ENCODE data around the gene CCDC142. TPM values are rescaled to one million over a fixed set of nuclear protein-coding genes. Genes with fewer than 3 reads are reported as not detected.

The CCDC142 gene
- total RNA-seq, 1 experiment from 2014 or later: 47.7 TPM

DNA sequence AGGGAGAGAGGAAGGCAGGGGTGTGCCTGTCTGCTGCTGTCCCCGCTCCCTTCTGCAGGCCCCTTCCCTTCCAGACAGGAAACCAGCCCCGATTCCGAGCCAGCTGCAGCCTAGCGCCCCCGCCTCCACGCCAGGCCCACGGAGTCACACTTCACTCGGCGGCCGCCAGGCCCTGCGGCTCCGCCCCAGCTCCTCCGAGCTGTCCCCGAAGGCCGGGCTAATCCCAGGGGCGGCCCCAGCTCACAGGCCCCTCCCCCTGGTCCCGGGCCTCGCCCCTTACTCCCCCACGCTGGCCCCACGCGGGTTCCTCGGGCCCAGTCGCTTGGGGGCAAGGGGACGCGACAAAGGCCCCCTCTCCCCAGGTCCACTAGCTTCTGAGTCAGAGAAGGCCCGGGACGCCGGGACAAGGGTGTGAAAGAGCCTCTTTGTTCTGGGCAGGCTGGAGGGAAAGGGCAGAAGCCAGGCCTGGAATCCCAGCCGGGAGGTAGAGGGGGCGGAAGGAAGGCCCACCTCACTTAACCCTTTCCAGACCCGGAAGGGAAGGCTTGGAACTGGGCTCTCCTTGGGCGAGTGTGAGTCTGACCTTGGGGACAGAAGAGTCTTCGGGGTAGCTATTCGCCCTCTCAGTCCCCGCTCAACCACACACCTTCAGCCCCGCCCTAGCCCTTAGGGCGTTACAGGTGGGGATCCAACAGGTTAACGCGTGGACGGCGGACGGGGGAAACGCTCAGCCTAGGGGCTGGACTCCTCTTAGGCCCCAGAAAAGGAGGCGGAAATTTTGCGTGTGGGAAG, 42.2 kb downstream of the CCDC142 start:
- H3K4me2 ChIP-seq (ENCODE audit: low read depth, low read length, poor library complexity, severe bottlenecking): peak overlapping the region; percentile 71
- H3K27ac ChIP-seq (ENCODE audit: low read length): peak overlapping the region; percentile 24; the same call in 1 of the 2 replicates
- H3K9me2 ChIP-seq (replicated peaks; ENCODE audit: insufficient read depth, low read length): no peaks in the 10 kb centered on the region
- peak; percentile 93 for DNase-seq
- H3K36me3 ChIP-seq (ENCODE audit: insufficient read depth, low read length): no peaks in the 10 kb centered on the region
- 0 out of 2 replicates have a peak, but pooled peaks cover 2% of the 10 kb centered on the region for H3K79me2 ChIP-seq (ENCODE audit: low read length)
- peak overlapping the region; percentile 71 for H3K4me3 ChIP-seq (ENCODE audit: low read length)
- H4K20me1 ChIP-seq (ENCODE audit: insufficient read depth, low read depth, low read length): no peaks in the 10 kb centered on the region
- H3K9ac ChIP-seq (ENCODE audit: low read length): peak overlapping the region; percentile 83
- H2AFZ ChIP-seq (ENCODE audit: low read length): peak overlapping the region; percentile 89
- peaks cover 56% of the 10 kb centered on the region for H3K4me1 ChIP-seq (ENCODE audit: low read length)
- no peaks in the 10 kb centered on the region for H3K9me3 ChIP-seq (ENCODE audit: low read length)
- no peaks in the 10 kb centered on the region; the same call in 1 of the 2 replicates for H3K27me3 ChIP-seq (ENCODE audit: low read length)

DNA sequence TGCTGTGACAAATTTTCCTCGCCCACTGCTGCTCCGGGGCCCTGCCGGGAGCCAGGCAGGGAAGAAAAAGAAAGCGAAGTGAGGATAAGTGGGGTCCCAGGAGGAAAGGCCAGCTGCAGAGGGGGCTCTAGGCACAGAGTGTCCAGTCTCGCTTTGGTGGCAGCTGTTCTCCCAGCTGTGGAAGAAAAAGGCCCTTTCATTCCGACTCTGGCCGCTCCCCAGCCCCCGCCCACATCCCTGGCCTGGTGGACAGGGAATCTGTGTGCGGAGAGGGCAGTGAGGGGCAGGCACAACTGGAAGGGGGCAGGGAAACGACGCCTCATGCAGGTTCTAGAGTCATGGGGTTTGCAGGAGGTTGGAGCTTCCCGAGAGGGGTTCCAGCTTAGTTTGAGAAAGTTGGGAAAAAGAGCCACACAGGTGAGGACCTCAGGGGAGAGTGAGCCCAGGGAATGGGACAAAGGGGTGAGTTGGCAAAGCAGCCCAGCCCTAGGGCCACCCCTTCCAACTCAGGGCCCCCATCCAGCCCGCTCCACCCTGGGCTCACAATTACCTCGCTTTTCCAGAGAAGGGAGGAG, 42.9 kb downstream of the CCDC142 start:
- peak overlapping the region; percentile 83 for H3K9ac ChIP-seq (ENCODE audit: low read length)
- peaks cover 56% of the 10 kb centered on the region for H3K4me1 ChIP-seq (ENCODE audit: low read length)
- no peaks in the 10 kb centered on the region for H3K36me3 ChIP-seq (ENCODE audit: insufficient read depth, low read length)
- peak overlapping the region; percentile 71 for H3K4me3 ChIP-seq (ENCODE audit: low read length)
- H2AFZ ChIP-seq (ENCODE audit: low read length): peak overlapping the region; percentile 89; the same call in 1 of the 2 replicates
- H3K4me2 ChIP-seq (ENCODE audit: low read depth, low read length, poor library complexity, severe bottlenecking): peak overlapping the region; percentile 71
- H3K9me2 ChIP-seq (replicated peaks; ENCODE audit: insufficient read depth, low read length): no peaks in the 10 kb centered on the region
- H3K79me2 ChIP-seq (ENCODE audit: low read length): 0 out of 2 replicates have a peak, but pooled peaks cover 2% of the 10 kb centered on the region
- no peaks in the 10 kb centered on the region; the same call in 1 of the 2 replicates for H3K27me3 ChIP-seq (ENCODE audit: low read length)
- DNase-seq: no peak
- peak overlapping the region; percentile 24; the same call in 1 of the 2 replicates for H3K27ac ChIP-seq (ENCODE audit: low read length)
- H4K20me1 ChIP-seq (ENCODE audit: insufficient read depth, low read depth, low read length): no peaks in the 10 kb centered on the region
- H3K9me3 ChIP-seq (ENCODE audit: low read length): no peaks in the 10 kb centered on the region

DNA sequence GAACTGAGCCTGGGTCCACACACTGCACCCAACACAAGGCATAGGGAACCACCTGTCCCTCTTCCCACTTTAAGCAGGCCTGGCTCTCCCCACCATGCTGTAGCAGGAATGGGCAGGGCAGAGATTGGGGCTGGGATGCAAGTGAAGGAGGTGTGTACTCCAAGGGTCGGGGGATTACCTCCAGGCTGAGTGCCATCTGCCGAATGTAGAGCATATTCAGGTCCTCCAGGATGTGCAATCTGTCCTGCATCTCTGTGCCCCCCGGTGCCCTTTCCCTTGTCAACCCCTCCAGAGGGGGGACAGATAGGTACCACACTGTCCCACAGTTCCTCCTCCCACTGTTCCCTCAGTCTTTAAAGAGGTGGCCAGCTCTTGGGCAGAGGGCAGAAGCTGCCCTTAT, 43.4 kb downstream of the CCDC142 start:
- 0 out of 2 replicates have a peak, but pooled peaks cover 2% of the 10 kb centered on the region for H3K79me2 ChIP-seq (ENCODE audit: low read length)
- DNase-seq: no peak
- no peak overlapping the region for H2AFZ ChIP-seq (ENCODE audit: low read length)
- H3K27ac ChIP-seq (ENCODE audit: low read length): peak overlapping the region; percentile 24; the same call in 1 of the 2 replicates
- H3K9ac ChIP-seq (ENCODE audit: low read length): peak overlapping the region; percentile 83
- peak overlapping the region; percentile 71 for H3K4me2 ChIP-seq (ENCODE audit: low read depth, low read length, poor library complexity, severe bottlenecking)
- H4K20me1 ChIP-seq (ENCODE audit: insufficient read depth, low read depth, low read length): no peaks in the 10 kb centered on the region
- H3K27me3 ChIP-seq (ENCODE audit: low read length): no peaks in the 10 kb centered on the region
- no peaks in the 10 kb centered on the region for H3K9me3 ChIP-seq (ENCODE audit: low read length)
- peaks cover 53% of the 10 kb centered on the region for H3K4me1 ChIP-seq (ENCODE audit: low read length)
- H3K36me3 ChIP-seq (ENCODE audit: insufficient read depth, low read length): no peaks in the 10 kb centered on the region
- peak overlapping the region; percentile 71 for H3K4me3 ChIP-seq (ENCODE audit: low read length)
- H3K9me2 ChIP-seq (replicated peaks; ENCODE audit: insufficient read depth, low read length): no peaks in the 10 kb centered on the region

DNA sequence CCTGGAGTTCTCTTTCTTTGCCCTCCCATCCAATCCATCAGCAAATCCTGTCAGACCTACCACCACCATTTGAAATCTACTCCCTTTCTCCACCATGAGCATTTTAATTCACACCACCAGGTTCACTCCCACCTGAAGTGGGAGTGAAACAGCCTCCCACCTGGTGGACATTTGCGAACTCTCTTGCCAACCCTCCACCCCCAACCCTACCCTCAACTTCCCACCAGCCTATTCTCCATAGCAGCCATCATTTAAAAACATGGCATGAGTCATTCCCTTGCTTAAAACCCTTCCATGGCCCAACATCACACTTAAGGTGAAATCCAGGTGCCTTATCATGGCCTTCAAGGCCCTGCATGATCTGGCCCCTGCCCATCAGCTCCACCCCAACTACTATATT, 44.5 kb downstream of the CCDC142 start:
- Histone ChIP-seq H3K4me2 (ENCODE audit: low read depth, low read length, poor library complexity, severe bottlenecking) (peak overlapping the region; percentile 71), H3K9me3 (ENCODE audit: low read length) (no peaks in the 10 kb centered on the region), H3K9me2 (replicated peaks; ENCODE audit: insufficient read depth, low read length) (no peaks in the 10 kb centered on the region), H2AFZ (ENCODE audit: low read length) (no peak overlapping the region), H3K27me3 (ENCODE audit: low read length) (no peaks in the 10 kb centered on the region), H3K27ac (ENCODE audit: low read length) (peak overlapping the region; percentile 82), H3K4me3 (ENCODE audit: low read length) (peak overlapping the region; percentile 46; the same call in 1 of the 2 replicates), H4K20me1 (ENCODE audit: insufficient read depth, low read depth, low read length) (no peaks in the 10 kb centered on the region), H3K79me2 (ENCODE audit: low read length) (0 out of 2 replicates have a peak, but pooled peaks cover 2% of the 10 kb centered on the region), H3K4me1 (ENCODE audit: low read length) (peaks cover 46% of the 10 kb centered on the region), H3K9ac (ENCODE audit: low read length) (peak overlapping the region; percentile 50), H3K36me3 (ENCODE audit: insufficient read depth, low read length) (no peaks in the 10 kb centered on the region)
- DNase-seq: no peak

DNA sequence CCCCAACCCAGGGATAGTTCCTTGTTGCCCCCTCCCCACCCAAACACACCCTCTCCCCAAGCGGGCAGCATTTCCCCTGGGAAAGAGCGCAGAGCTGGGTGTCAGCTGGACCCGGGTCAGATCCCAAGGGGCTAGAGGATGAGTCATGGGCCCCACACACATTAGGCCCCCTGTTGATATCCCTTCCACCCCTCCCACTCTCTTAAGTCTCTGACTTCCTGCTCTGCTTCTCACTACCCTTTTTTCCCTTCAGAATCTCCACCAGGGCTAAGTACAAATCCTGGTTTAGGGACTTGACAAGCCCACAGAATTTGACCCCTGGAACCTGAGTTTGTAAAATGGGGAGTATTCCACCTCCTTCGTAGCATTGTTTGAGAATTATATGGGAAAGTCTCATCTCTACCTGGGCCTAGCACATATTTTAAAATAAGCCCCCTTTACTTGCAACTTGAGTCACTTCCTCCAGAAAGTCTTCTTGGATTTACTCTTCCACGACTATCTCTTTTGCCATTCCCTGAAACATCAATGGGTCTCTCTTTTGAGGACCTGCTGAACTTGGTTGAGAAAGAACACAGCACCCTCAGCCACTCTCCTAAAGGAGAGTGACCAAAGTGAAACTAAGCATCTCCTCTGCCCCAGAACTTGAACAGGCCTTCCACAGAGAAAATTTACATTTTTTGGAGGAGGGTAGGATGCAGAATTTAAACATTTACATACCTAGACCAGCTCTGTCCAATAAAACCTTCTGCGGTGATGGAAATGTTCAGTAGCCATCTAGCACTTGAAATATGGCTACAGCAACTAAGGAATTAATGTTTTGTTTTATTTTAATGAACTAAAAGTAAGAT, 45.7 kb downstream of the CCDC142 start:
- H3K9me2 ChIP-seq (replicated peaks; ENCODE audit: insufficient read depth, low read length): no peaks in the 10 kb centered on the region
- H4K20me1 ChIP-seq (ENCODE audit: insufficient read depth, low read depth, low read length): no peaks in the 10 kb centered on the region
- H3K36me3 ChIP-seq (ENCODE audit: insufficient read depth, low read length): no peaks in the 10 kb centered on the region
- peak overlapping the region; percentile 46 for H3K4me3 ChIP-seq (ENCODE audit: low read length)
- peaks cover 46% of the 10 kb centered on the region for H3K4me1 ChIP-seq (ENCODE audit: low read length)
- 0 out of 2 replicates have a peak, but pooled peaks cover 2% of the 10 kb centered on the region for H3K79me2 ChIP-seq (ENCODE audit: low read length)
- peak overlapping the region; percentile 71 for H3K4me2 ChIP-seq (ENCODE audit: low read depth, low read length, poor library complexity, severe bottlenecking)
- no peaks in the 10 kb centered on the region for H3K27me3 ChIP-seq (ENCODE audit: low read length)
- DNase-seq: peak; percentile 89
- peak overlapping the region; percentile 82 for H3K27ac ChIP-seq (ENCODE audit: low read length)
- H3K9me3 ChIP-seq (ENCODE audit: low read length): no peaks in the 10 kb centered on the region
- H2AFZ ChIP-seq (ENCODE audit: low read length): peak overlapping the region; percentile 4
- H3K9ac ChIP-seq (ENCODE audit: low read length): peak overlapping the region; percentile 50

DNA sequence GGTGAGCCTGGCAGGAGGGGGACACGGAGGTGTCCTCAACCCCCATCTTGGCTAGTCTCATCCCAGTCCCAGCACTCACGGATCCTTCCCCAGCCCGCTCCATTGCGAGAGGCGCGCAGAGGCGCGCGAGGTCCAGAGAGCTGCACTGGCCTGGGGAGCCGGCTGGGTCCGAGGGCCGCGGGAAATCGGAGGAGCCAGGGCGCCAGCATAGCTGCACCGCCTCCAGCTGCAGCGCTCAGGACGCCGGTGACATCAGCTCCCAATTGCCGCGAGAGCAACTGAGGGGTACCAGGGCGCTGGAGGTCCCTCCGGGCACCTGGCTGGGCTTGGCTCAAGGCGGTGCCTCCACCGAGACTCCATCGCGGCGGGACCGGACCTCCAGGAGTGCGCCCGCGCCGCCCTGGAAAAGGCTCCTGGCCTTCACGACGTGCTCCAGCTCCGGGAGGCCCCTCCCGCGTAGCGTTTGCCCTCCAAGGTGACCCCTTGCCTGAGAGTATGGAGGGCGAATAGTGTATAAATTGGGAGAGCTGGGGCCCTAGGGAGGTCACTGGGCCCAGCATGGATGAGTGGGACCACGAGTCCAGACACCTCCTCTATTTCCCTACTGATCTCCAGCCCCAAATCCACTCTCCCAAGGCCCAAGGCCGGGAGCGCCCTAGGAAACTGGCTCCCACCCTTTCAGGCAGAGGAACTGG, 46.5 kb downstream of the CCDC142 start:
- Histone ChIP-seq H3K4me2 (ENCODE audit: low read depth, low read length, poor library complexity, severe bottlenecking) (peak overlapping the region; percentile 71), H3K27me3 (ENCODE audit: low read length) (no peaks in the 10 kb centered on the region), H3K9me3 (ENCODE audit: low read length) (no peaks in the 10 kb centered on the region), H3K4me1 (ENCODE audit: low read length) (peaks cover 46% of the 10 kb centered on the region), H3K79me2 (ENCODE audit: low read length) (0 out of 2 replicates have a peak, but pooled peaks cover 2% of the 10 kb centered on the region), H3K9ac (ENCODE audit: low read length) (peak overlapping the region; percentile 50; the same call in 1 of the 2 replicates), H3K36me3 (ENCODE audit: insufficient read depth, low read length) (no peaks in the 10 kb centered on the region), H3K27ac (ENCODE audit: low read length) (peak overlapping the region; percentile 82), H2AFZ (ENCODE audit: low read length) (no peak overlapping the region), H3K9me2 (replicated peaks; ENCODE audit: insufficient read depth, low read length) (no peaks in the 10 kb centered on the region), H3K4me3 (ENCODE audit: low read length) (peak overlapping the region; percentile 46; the same call in 1 of the 2 replicates), H4K20me1 (ENCODE audit: insufficient read depth, low read depth, low read length) (no peaks in the 10 kb centered on the region)
- no peak for DNase-seq

DNA sequence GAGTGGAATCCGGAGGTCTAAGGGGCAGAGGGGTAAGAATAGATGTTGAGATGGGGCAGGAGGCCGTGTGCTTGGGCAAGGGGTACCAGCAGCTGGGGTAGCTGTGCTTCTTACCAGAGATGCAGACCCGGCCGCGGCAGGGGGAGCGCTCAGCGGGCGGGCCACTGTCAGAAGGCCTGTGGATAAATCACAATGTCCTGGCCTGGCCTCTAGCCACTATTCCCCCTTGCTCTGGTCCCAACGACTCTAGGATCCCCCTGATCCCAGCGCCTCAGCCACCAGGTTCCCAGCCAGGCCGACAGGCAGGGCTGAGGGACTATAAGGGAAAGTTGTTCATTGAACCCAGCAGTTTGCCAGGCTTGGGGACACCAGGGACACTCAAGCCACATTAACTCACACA, 52.3 kb downstream of the CCDC142 start:
- no peaks in the 10 kb centered on the region for H3K27me3 ChIP-seq (ENCODE audit: low read length)
- no peak overlapping the region for H3K4me2 ChIP-seq (ENCODE audit: low read depth, low read length, poor library complexity, severe bottlenecking)
- no peak for DNase-seq
- no peak overlapping the region for H2AFZ ChIP-seq (ENCODE audit: low read length)
- H3K9me2 ChIP-seq (replicated peaks; ENCODE audit: insufficient read depth, low read length): no peaks in the 10 kb centered on the region
- no peak overlapping the region for H3K4me3 ChIP-seq (ENCODE audit: low read length)
- H3K9me3 ChIP-seq (ENCODE audit: low read length): no peaks in the 10 kb centered on the region
- H4K20me1 ChIP-seq (ENCODE audit: insufficient read depth, low read depth, low read length): no peaks in the 10 kb centered on the region
- H3K79me2 ChIP-seq (ENCODE audit: low read length): no peaks in the 10 kb centered on the region
- no peak overlapping the region for H3K27ac ChIP-seq (ENCODE audit: low read length)
- peaks cover 9% of the 10 kb centered on the region for H3K36me3 ChIP-seq (ENCODE audit: insufficient read depth, low read length)
- no peaks in the 10 kb centered on the region for H3K4me1 ChIP-seq (ENCODE audit: low read length)
- H3K9ac ChIP-seq (ENCODE audit: low read length): no peak overlapping the region

All from Karpas-422 (cell line).